GM12865 (cell line): ENCODE results near the gene GRID2.

Source experiments
- DNase-seq: peaks from one replicate; pipeline ENCODE4 v3.0.0; 2010; ENCODE audit warnings: low read depth
- H3K4me3 ChIP-seq: 2 replicates; pipeline ENCODE4 v1.5.1; 2011; ENCODE audit warnings: mild to moderate bottlenecking, low read depth, low read length, control low read depth
- TF ChIP-seq, protein P1 (sequence below): IDR thresholded peaks from 2 replicates; pipeline ENCODE4 v1.5.1; 2011; ENCODE audit warnings: low read length, control low read depth, low read depth, inconsistent platforms; ENCODE audit not compliant: insufficient read depth; ENCODE audit errors: missing control alignments

GRID2 gene

DNA sequence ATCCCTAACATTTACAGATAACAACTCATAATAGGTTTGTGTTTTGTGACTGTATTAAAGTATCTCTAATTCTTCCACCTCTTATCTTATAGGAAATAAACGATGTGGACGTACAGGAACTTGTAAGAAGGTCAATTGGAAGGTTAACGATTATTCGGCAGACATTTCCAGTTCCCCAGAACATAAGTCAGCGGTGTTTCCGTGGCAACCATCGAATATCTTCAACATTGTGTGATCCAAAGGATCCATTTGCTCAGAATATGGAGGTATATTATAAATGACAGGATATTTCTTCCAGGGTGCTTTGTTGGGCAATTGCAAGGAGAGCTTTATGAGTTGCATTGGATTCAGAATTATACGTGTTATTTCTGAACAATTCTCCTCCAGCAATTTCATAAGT is 912.9 kb downstream of the GRID2 start:
- no peak for DNase-seq

DNA sequence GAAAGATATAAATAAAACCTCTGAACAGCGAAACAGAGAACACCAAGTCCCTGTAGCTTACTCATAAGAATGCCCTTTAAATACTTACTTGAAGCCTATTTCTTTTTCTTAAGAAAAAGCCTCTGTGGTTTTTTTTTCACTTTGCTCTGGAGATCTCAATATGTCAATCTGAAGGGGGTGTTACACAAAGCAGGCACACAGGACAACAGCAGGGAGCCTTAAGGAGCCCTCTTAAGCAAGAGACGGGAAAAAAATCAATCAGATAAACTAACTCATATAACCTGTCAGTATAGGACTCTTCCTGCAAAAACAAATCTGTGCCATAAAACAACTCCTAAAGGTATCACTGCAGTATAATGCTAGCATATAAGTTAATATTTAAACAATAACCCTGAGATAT is 913.7 kb downstream of the GRID2 start:
- DNase-seq: no peak
- H3K4me3 ChIP-seq: no peak overlapping the region
- TF ChIP-seq, protein P1, sequence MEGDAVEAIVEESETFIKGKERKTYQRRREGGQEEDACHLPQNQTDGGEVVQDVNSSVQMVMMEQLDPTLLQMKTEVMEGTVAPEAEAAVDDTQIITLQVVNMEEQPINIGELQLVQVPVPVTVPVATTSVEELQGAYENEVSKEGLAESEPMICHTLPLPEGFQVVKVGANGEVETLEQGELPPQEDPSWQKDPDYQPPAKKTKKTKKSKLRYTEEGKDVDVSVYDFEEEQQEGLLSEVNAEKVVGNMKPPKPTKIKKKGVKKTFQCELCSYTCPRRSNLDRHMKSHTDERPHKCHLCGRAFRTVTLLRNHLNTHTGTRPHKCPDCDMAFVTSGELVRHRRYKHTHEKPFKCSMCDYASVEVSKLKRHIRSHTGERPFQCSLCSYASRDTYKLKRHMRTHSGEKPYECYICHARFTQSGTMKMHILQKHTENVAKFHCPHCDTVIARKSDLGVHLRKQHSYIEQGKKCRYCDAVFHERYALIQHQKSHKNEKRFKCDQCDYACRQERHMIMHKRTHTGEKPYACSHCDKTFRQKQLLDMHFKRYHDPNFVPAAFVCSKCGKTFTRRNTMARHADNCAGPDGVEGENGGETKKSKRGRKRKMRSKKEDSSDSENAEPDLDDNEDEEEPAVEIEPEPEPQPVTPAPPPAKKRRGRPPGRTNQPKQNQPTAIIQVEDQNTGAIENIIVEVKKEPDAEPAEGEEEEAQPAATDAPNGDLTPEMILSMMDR: no peak

More for the DNA sequence above, 912.9 kb downstream of the GRID2 start:
- H3K4me3 ChIP-seq: no peak overlapping the region
- TF ChIP-seq, protein P1: no peak

DNA sequence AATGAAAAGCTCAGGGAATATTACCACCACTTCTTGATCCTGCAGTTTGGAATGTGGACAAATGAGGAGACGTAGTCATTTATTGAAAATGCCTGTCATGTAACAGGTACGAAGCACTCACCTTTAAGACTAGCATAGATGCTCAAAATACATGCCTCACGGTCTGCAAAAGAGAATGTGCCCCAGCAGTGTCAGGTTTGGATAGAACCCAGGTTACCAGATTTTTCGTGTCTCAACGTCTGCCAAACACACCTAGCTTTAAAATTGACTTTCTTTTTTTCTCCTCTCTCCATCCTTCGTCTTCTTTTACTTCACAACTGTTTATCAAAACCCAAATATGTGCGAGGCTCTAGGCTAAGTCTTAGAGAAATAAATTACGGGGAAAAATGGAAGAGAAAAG is 918.0 kb downstream of the GRID2 start:
- TF ChIP-seq, protein P1: no peak
- no peak for DNase-seq
- H3K4me3 ChIP-seq: no peak overlapping the region

DNA sequence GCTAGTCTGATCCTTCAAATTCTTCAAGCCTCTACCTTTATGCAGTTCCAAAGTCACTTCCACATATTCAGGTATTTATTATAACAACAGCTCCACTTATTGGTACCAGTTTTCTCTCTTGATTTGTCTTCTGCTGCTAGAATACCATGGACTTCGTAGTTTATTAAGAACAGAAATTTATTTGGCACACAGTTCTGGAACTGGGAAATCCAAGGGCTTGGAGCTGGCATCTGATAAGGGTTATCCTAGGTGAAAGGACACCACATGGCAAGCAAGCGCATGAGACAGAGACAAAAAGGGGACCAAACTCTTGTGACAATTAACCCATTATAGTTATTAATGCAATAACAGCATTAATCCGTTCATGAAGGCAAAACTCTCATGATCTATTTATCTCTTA is 924.3 kb downstream of the GRID2 start:
- no peak overlapping the region for H3K4me3 ChIP-seq
- TF ChIP-seq, protein P1: no peak
- no peak for DNase-seq

DNA sequence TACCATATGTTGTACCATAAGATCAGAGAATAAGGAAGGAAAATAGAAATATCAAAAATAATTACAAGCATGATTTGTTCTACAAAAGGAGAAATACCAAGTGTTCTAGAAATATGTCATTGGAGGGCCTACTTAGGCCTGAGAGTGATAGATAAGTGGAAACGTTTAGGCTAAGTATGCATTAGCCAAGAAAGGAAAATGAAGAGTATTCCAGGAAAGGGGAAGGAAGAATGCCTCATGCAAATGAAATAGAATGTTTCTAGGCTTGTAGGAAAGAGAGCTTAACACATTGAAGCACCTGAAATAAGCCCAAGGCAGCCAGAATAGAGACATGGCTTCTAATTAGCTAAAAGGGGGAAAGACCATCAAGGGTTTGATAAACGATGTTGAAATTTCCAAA is 929.1 kb downstream of the GRID2 start:
- DNase-seq: no peak
- TF ChIP-seq, protein P1: no peak
- no peak overlapping the region for H3K4me3 ChIP-seq

DNA sequence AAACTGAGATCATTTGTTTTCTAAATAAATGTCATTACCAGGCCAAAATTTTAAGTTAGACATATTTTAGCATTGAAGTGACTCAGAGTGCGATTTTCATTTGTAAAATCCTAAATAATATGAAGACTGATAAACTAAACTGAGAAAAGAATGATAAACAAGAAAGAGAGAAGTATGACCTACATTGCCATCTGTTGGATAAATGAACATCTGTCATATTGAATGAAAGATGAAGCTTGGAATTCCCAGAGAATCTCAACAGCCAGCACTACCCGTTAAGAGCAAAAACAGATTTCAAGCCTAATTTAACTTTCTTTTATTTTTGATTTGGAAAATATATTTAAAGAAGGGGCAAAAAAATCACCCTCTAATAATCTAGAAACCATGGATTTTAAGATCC is 933.8 kb downstream of the GRID2 start:
- TF ChIP-seq, protein P1: no peak
- H3K4me3 ChIP-seq: no peak overlapping the region
- DNase-seq: no peak

DNA sequence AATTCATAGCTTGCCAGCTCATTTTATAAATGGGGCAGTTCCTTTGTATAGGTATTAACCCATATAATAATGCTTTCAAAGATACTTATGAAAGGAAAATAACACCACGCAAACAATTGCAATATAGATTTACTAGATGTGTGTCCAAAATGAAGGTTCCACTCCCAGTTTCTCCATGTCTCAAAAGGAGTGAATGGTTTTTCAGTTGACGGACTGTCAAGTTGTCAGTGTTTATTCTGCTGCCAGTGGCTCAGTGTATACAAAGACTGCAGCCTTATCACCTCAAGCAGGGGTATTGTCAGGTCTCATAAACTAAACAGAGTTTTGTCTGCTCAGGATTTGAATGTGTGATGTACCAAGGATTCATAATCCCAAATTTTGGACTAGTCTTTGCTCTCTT is 939.5 kb downstream of the GRID2 start:
- TF ChIP-seq, protein P1: no peak
- DNase-seq: no peak
- no peak overlapping the region for H3K4me3 ChIP-seq
